Mesenchymal stem cell (in vitro differentiated cells and primary cell): ENCODE data around the gene RCOR1.

Source experiments
- DNase-seq: peaks from one replicate; pipeline ENCODE4 v3.0.0-alpha.2; 2013
- H2AFZ ChIP-seq: one replicate; pipeline ENCODE4 v1.6.1; 2013; ENCODE audit warnings: low read depth, mild to moderate bottlenecking, control low read depth, inconsistent platforms, low read length, moderate library complexity
- H2AK5ac ChIP-seq: 2 replicates; pipeline ENCODE4 v1.6.1; 2013; ENCODE audit warnings: low read length, moderate library complexity, mild to moderate bottlenecking, inconsistent platforms; ENCODE audit not compliant: severe bottlenecking
- H2BK120ac ChIP-seq: one replicate; pipeline ENCODE4 v1.6.1; 2013; ENCODE audit warnings: low read depth, mild to moderate bottlenecking, inconsistent platforms, low read length, moderate library complexity
- H2BK12ac ChIP-seq, 2 experiments: one replicate each; pipeline ENCODE4 v1.6.1; 2013; ENCODE audit warnings: inconsistent platforms in 2 of 2, low read length in 2 of 2, mild to moderate bottlenecking in 2 of 2, moderate library complexity in 2 of 2, control low read depth in 1 of 2
- H2BK15ac ChIP-seq: one replicate; pipeline ENCODE4 v1.6.1; 2013; ENCODE audit warnings: mild to moderate bottlenecking, low read depth, inconsistent platforms; ENCODE audit not compliant: poor library complexity, severe bottlenecking
- H2BK5ac ChIP-seq: 2 replicates; pipeline ENCODE4 v1.6.1; 2013; ENCODE audit warnings: low read depth, mild to moderate bottlenecking, low read length, control low read depth, inconsistent platforms; ENCODE audit not compliant: poor library complexity, severe bottlenecking
- H3K14ac ChIP-seq, 2 experiments: one replicate each; pipeline ENCODE4 v1.6.1; 2013; ENCODE audit warnings: inconsistent platforms in 2 of 2, low read length in 2 of 2, control low read depth in 1 of 2, mild to moderate bottlenecking in 1 of 2, moderate library complexity in 1 of 2
- H3K18ac ChIP-seq, 2 experiments: one replicate each; pipeline ENCODE4 v1.6.1; 2013; ENCODE audit warnings: inconsistent platforms in 2 of 2, low read length in 2 of 2, control low read depth in 1 of 2, low read depth in 1 of 2, mild to moderate bottlenecking in 1 of 2
- H3K23ac ChIP-seq, 2 experiments: one replicate each; pipeline ENCODE4 v1.6.1; 2013; ENCODE audit warnings: inconsistent platforms in 2 of 2, low read length in 2 of 2, mild to moderate bottlenecking in 2 of 2, moderate library complexity in 2 of 2, control low read depth in 1 of 2
- H3K27ac ChIP-seq: 2 replicates; pipeline ENCODE4 v1.5.1; 2013; ENCODE audit warnings: mild to moderate bottlenecking, moderate library complexity, low read length, control low read depth, inconsistent platforms; ENCODE audit not compliant: poor library complexity, severe bottlenecking
- H3K27me3 ChIP-seq, 2 experiments: 2 replicates each; pipeline versions ENCODE4 v1.6.1 to v1.7.0; 2013; ENCODE audit warnings: low read length in 2 of 2, mild to moderate bottlenecking in 2 of 2, moderate library complexity in 2 of 2, control low read depth in 1 of 2, inconsistent platforms in 1 of 2; ENCODE audit not compliant: control insufficient read depth in 1 of 2, insufficient read depth in 1 of 2
- H3K36me3 ChIP-seq, 2 experiments: 2 replicates each; pipeline versions ENCODE4 v1.6.1 to v1.7.0; 2013; ENCODE audit warnings: low read length in 2 of 2, control low read depth in 1 of 2, inconsistent platforms in 1 of 2, low read depth in 1 of 2, mild to moderate bottlenecking in 1 of 2; ENCODE audit not compliant: insufficient read depth in 2 of 2, control insufficient read depth in 1 of 2
- H3K4ac ChIP-seq, 2 experiments: one replicate each; pipeline ENCODE4 v1.6.1; 2013; ENCODE audit warnings: inconsistent platforms in 2 of 2, low read length in 2 of 2, mild to moderate bottlenecking in 2 of 2, moderate library complexity in 2 of 2, control low read depth in 1 of 2, low read depth in 1 of 2
- H3K4me1 ChIP-seq: 2 replicates; pipeline ENCODE4 v1.6.1; 2013; ENCODE audit warnings: low read depth, low read length, control low read depth; ENCODE audit not compliant: control insufficient read depth, insufficient read depth
- H3K4me2 ChIP-seq: 2 replicates; pipeline ENCODE4 v1.6.1; 2013; ENCODE audit warnings: low read length, mild to moderate bottlenecking, inconsistent platforms; ENCODE audit not compliant: poor library complexity, severe bottlenecking
- H3K4me3 ChIP-seq, 2 experiments: 2 replicates each; pipeline versions ENCODE4 v1.5.1 to v1.7.0; 2013; ENCODE audit warnings: low read length in 2 of 2, mild to moderate bottlenecking in 2 of 2, control low read depth in 1 of 2, low read depth in 1 of 2; ENCODE audit not compliant: insufficient read depth in 1 of 2
- H3K79me1 ChIP-seq: replicated peaks from 2 replicates; pipeline ENCODE4 v1.6.1; 2013; ENCODE audit warnings: mild to moderate bottlenecking, control low read depth, low read length, inconsistent platforms; ENCODE audit not compliant: poor library complexity, severe bottlenecking
- H3K9ac ChIP-seq: 2 replicates; pipeline ENCODE4 v1.7.0; 2013; ENCODE audit warnings: mild to moderate bottlenecking, low read length, moderate library complexity
- H3K9me3 ChIP-seq: 2 replicates; pipeline ENCODE4 v1.7.0; 2013; ENCODE audit warnings: mild to moderate bottlenecking, low read length; ENCODE audit not compliant: control insufficient read depth
- H4K8ac ChIP-seq: one replicate; pipeline ENCODE4 v1.6.1; 2013; ENCODE audit warnings: inconsistent platforms, mild to moderate bottlenecking, low read length, moderate library complexity
- H4K91ac ChIP-seq: one replicate; pipeline ENCODE4 v1.6.1; 2013; ENCODE audit warnings: mild to moderate bottlenecking, low read length, inconsistent platforms
- WGBS: methylation state at CpG from one replicate; pipeline ENCODE4 v1.1.7; 2013; ENCODE audit warnings: mixed read lengths; 5-methylcytosine and 5-hydroxymethylcytosine counted together

Gene RCOR1

DNA sequence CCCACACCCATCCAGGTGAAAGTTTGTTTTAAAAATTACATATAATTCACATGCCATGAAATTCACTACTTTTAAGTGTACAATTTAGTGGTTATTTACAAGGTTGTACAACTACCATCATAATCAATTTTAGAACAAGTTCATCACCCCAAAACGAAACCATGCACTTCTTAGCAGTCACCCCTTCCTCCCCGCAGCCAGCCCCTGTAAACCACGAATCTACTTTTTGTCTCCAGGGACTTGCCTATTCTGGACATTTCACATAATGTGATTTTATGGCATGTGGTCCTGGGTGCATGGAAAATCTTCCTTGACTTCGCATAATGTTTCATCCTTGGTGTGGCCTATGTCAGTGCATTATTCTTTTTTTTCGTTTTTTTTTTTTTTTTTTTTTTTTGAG lies 165.6 kb downstream of the RCOR1 start:
- no peak overlapping the region for H2BK12ac ChIP-seq
- H3K14ac ChIP-seq = no peak overlapping the region
- no peak overlapping the region for H3K23ac ChIP-seq
- no peak for DNase-seq
- no peak overlapping the region for H2AK5ac ChIP-seq
- H4K8ac ChIP-seq = no peak overlapping the region
- H3K9ac ChIP-seq = no peak overlapping the region
- H3K4me3 ChIP-seq = no peak overlapping the region
- H2BK15ac ChIP-seq = no peak overlapping the region
- H3K27me3 ChIP-seq = peaks cover 12 to 23% of the 10 kb centered on the region in 2 experiments
- peaks cover 2% of the 10 kb centered on the region for H3K4me1 ChIP-seq
- H2AFZ ChIP-seq = no peak overlapping the region
- H2BK120ac ChIP-seq = no peak overlapping the region
- no peak overlapping the region for H4K91ac ChIP-seq
- H3K36me3 ChIP-seq = peaks cover 0 to 4% of the 10 kb centered on the region in 2 experiments
- no peak overlapping the region for H3K4me2 ChIP-seq
- H3K9me3 ChIP-seq = no peaks in the 10 kb centered on the region
- no peak overlapping the region for H2BK5ac ChIP-seq
- no peak overlapping the region for H3K18ac ChIP-seq
- 90% methylated on average over 3 of the region's 5 CpGs for WGBS
- H3K79me1 ChIP-seq = no peaks in the 10 kb centered on the region
- no peak overlapping the region for H3K4ac ChIP-seq
- H3K27ac ChIP-seq = no peak overlapping the region

- peaks cover 0 to 4% of the 10 kb centered on the region in 2 experiments for H3K36me3 ChIP-seq
- H3K18ac ChIP-seq = no peak overlapping the region
- H2AK5ac ChIP-seq = no peak overlapping the region
- H3K4ac ChIP-seq = no peak overlapping the region
- H2BK12ac ChIP-seq = no peak overlapping the region
- H3K79me1 ChIP-seq = no peaks in the 10 kb centered on the region
- no peak overlapping the region for H4K91ac ChIP-seq
- H3K9me3 ChIP-seq = no peaks in the 10 kb centered on the region
- peaks cover 12 to 23% of the 10 kb centered on the region in 2 experiments for H3K27me3 ChIP-seq
- no peak overlapping the region for H3K27ac ChIP-seq
- H2BK5ac ChIP-seq = no peak overlapping the region
- no peak overlapping the region for H3K14ac ChIP-seq
- no peak overlapping the region for H3K23ac ChIP-seq
- no peak for DNase-seq
- no peak overlapping the region for H3K9ac ChIP-seq
- WGBS = 60% methylated on average over 10 of the region's 10 CpGs
- no peak overlapping the region for H2BK120ac ChIP-seq
- no peak overlapping the region for H4K8ac ChIP-seq
- no peak overlapping the region for H2AFZ ChIP-seq
- no peak overlapping the region for H3K4me2 ChIP-seq
- peaks cover 2% of the 10 kb centered on the region for H3K4me1 ChIP-seq
- no peak overlapping the region for H3K4me3 ChIP-seq
- no peak overlapping the region for H2BK15ac ChIP-seq
Measured at GRCh38 chr14:102759456-102760187, 167.2 kb downstream of the RCOR1 start.

GRCh38 chr14:102760496-102761193 lies 168.2 kb downstream of the RCOR1 start:
- no peak overlapping the region for H2BK15ac ChIP-seq
- peaks cover 2% of the 10 kb centered on the region for H3K4me1 ChIP-seq
- no peak overlapping the region for H3K9ac ChIP-seq
- no peak overlapping the region for H2BK120ac ChIP-seq
- no peak overlapping the region for H2AK5ac ChIP-seq
- no peak overlapping the region for H3K14ac ChIP-seq
- H3K79me1 ChIP-seq = no peaks in the 10 kb centered on the region
- H3K4ac ChIP-seq = no peak overlapping the region
- H3K27ac ChIP-seq = no peak overlapping the region
- H2AFZ ChIP-seq = no peak overlapping the region
- H3K9me3 ChIP-seq = no peaks in the 10 kb centered on the region
- no peak overlapping the region for H4K8ac ChIP-seq
- H2BK12ac ChIP-seq = no peak overlapping the region
- H3K36me3 ChIP-seq = no peaks in the 10 kb centered on the region
- no peak overlapping the region for H4K91ac ChIP-seq
- no peak overlapping the region for H3K18ac ChIP-seq
- H2BK5ac ChIP-seq = no peak overlapping the region
- no peak overlapping the region for H3K4me3 ChIP-seq
- 59% methylated on average over 21 of the region's 21 CpGs for WGBS
- peaks cover 12 to 23% of the 10 kb centered on the region in 2 experiments for H3K27me3 ChIP-seq
- H3K23ac ChIP-seq = no peak overlapping the region
- no peak for DNase-seq
- no peak overlapping the region for H3K4me2 ChIP-seq

DNA sequence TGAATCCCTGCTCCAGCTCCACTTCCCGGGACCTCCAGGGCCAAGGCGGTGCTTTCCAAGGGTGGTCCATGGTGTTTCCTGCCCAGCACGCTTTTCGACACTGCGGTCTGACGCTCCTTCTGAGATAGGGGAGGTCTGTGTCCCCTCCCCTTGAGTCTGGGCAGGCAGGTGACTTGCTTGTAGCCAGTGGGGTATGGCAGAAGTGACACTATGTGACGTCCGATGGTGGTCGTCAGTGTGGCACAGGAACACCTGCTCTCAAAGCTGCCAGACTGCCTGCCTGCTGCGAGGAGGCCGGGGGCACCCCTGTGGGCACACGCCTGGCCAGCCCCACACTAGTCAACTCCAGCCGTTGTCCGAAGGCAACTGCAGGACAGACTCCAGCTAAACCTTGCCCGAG lies 168.8 kb downstream of the RCOR1 start:
- no peak overlapping the region for H3K4ac ChIP-seq
- no peak overlapping the region for H3K27ac ChIP-seq
- no peak overlapping the region for H2AFZ ChIP-seq
- peaks cover 2% of the 10 kb centered on the region for H3K4me1 ChIP-seq
- H3K23ac ChIP-seq = no peak overlapping the region
- no peak overlapping the region for H2BK15ac ChIP-seq
- H3K18ac ChIP-seq = no peak overlapping the region
- H3K4me2 ChIP-seq = no peak overlapping the region
- 71% methylated on average over 15 of the region's 15 CpGs for WGBS
- H3K9me3 ChIP-seq = no peaks in the 10 kb centered on the region
- no peak for DNase-seq
- no peak overlapping the region for H4K8ac ChIP-seq
- H2BK120ac ChIP-seq = no peak overlapping the region
- no peaks in the 10 kb centered on the region for H3K36me3 ChIP-seq
- H2BK5ac ChIP-seq = no peak overlapping the region
- no peaks in the 10 kb centered on the region for H3K79me1 ChIP-seq
- peaks cover 12 to 23% of the 10 kb centered on the region in 2 experiments for H3K27me3 ChIP-seq
- H2AK5ac ChIP-seq = no peak overlapping the region
- H3K4me3 ChIP-seq = no peak overlapping the region
- H4K91ac ChIP-seq = no peak overlapping the region
- no peak overlapping the region for H3K14ac ChIP-seq
- H3K9ac ChIP-seq = no peak overlapping the region
- no peak overlapping the region for H2BK12ac ChIP-seq
